GM19193 (cell line): ENCODE results near the gene ATP13A3.

Experiments used
- POLR2A ChIP-seq: IDR thresholded peaks from 4 replicates; pipeline ENCODE4 v1.6.1; 2011; ENCODE audit not compliant: insufficient read depth, insufficient read length; ENCODE audit errors: extremely low read depth

ATP13A3 gene

DNA sequence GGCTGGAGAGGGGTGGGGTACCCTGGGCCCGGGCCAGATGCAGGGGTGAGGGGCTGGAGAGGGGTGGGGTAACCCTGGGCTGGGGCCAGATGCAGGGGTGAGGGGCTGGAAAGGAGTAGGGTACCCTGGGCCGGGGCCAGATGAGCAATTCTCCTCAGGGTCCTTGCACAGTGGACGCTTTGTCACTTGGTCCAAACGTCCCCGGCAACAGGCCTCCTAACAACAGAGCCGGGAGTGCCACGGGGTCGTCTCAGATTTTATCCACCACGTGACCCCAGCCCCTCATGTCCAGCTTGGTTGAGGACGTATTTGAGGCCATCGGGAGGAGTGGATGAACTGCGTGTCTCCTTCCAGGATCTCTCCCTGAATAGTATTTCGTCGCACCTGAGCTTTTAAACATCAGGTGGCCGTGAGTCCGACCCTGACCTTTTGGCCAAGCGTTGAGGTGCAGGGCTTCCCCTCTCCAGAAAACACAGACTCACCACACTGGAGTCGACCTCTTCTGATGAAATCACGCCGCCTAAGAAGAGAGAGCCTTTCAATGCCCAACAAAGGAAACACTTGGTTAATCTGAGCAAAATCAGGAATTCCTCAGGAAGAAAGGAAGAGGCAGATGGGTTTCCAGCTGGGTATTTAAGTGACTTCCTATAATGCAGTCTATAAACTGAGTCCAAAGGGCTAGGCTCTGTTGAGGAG, 104.5 kb downstream of the ATP13A3 start:
- no peak for TF ChIP-seq POLR2A

DNA sequence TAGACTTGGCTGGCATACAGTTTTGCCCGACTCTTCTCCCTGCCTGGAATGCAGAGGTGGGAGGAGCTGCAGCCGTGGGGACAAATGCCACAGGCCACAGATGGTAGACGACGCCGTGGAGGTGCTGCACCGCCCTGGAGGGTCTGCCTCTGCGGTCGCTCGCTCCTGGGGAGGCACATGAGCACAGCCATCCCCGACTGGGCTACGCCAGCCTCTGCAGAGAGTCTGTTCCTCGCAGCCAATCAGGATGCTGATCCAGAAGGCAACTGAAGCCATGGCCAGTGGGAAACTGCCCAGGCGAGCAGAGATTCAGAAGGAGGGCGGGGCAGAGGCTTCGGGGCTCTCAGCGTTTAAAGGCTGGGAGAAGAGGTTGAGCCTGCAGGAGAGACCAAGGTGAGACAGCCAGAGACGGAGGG, 105.3 kb downstream of the ATP13A3 start:
- TF ChIP-seq POLR2A = no peak

- TF ChIP-seq POLR2A = no peak
Observed at GRCh38 chr3:194380326-194380725, 106.5 kb downstream of the ATP13A3 start.

GRCh38 chr3:194379651-194380050, 107.2 kb downstream of the ATP13A3 start:
- no peak for TF ChIP-seq POLR2A

DNA sequence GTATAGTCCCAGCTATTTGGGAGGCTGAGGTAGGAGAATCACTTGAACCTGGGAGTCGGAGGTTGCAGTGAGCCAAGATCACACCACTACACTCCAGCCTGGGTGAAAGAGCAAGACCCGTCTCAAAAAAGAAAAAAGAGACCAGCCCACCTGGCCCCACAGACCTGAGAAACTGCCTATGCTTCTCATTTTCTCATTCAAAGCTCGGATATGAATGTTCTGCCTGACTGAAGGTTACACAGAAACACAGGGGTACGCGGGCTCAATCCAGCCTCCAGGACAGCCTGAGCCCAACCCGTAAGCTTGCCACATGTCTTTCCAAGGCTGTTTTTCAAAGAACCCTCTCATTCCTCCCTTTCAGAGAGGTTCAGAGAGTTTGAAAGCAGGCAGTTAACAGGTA, 107.6 kb downstream of the ATP13A3 start:
- TF ChIP-seq POLR2A = no peak

DNA sequence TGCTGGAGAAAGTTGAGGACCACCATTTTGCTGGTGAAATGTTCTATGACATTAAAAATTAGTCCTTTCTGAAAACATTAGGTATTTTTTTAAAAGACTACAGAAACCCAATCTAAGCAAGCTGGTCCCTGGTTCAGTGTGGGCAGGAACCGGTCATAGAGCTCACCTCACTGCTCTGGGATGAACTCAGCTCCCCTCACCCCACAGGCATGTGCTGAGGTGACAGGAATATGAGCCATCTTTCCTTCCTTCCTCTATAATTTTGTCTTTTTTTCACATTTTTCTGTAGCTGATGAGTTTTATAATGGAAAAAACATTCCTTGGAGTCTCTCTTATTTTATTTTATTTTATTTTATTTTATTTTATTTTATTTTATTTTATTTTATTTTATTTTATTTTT, 109.1 kb downstream of the ATP13A3 start:
- no peak for TF ChIP-seq POLR2A

- no peak for TF ChIP-seq POLR2A
Observed at GRCh38 chr3:194376241-194376560, 110.6 kb downstream of the ATP13A3 start.

- no peak for TF ChIP-seq POLR2A
Observed at GRCh38 chr3:194375473-194376240, 111.1 kb downstream of the ATP13A3 start.

DNA sequence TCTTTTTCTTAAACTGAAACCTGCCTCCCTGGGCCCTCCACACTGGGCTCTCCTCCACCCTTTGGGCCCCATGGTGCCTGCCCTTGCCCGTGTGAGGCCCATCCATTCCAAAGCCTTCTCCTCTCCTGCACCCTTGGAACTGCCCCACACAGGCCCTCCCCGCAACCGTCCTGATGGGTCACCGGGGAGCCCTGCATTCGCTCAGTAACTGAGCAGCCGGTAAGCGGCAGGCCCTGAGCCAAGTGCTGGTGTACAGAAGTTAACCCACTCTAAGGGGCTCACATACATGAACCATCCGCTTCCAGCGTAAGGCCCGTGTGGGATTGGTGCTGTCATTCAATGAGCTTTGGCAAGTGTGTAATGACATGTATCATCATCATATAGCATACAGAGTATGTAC, 111.9 kb downstream of the ATP13A3 start:
- no peak for TF ChIP-seq POLR2A

- TF ChIP-seq POLR2A = no peak
Observed at GRCh38 chr3:194373899-194374298, 112.9 kb downstream of the ATP13A3 start.

DNA sequence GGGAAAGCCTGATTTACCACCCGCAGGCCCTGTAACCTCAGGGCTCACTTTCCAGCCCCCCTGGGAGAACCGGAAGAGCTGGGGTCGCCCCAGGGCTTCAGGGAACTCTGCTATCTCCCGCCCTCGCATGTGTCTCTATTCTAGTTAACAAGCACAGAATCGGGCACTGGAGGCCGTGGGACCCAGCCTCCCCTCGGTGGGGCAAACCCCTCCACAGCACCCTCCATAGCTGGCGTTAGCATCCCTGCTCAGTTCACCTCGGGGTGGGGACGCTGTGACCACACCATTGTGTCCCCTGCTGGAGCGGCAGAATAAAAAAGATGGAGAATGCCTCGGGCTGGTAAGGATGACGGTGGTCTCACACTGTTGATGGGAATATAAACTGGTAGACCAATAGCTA, 113.8 kb downstream of the ATP13A3 start:
- no peak for TF ChIP-seq POLR2A

- TF ChIP-seq POLR2A = no peak
Observed at GRCh38 chr3:194370753-194371152, 116.0 kb downstream of the ATP13A3 start.

- no peak for TF ChIP-seq POLR2A
Observed at GRCh38 chr3:194369522-194370279, 117.1 kb downstream of the ATP13A3 start, which contains the start of gene LRRC15. Gene LRRC15, minus strand, starts transcription at chr3:194369743. Its CDS starts 8,700 bp downstream, at chr3:194361043.

GRCh38 chr3:194368918-194369317, 117.9 kb downstream of the ATP13A3 start:
- no peak for TF ChIP-seq POLR2A
